ENCODE measurements around the gene ELK3. TPM values are rescaled to one million over a fixed set of nuclear protein-coding genes. Genes with fewer than 3 reads are reported as not detected.

ELK3 gene
- total RNA-seq, 1 experiment from 2014 or later, result 0.45 TPM

GRCh38 chr12:96261557-96261956 is 67.4 kb downstream of the ELK3 start:
- no peaks in the 10 kb centered on the region for H3K36me3 Mint-ChIP-seq (ENCODE audit: insufficient read depth, unreplicated experiment)
- no peaks in the 10 kb centered on the region for H3K27me3 Mint-ChIP-seq (ENCODE audit: insufficient read depth, unreplicated experiment)
- H3K9me3 Mint-ChIP-seq (ENCODE audit: unreplicated experiment), result no peaks in the 10 kb centered on the region
- CTCF ChIA-PET, result no interaction called here
- DNase-seq, result no peak
- H3K9me3 ChIP-seq, result no peaks in the 10 kb centered on the region
- no TSS peak for BruUV-seq (replicated peaks)
- intact Hi-C loops (cut with micrococcal nuclease; ENCODE audit: unreplicated experiment), result no loop called here
- 0 out of 2 replicates have a peak, but pooled peaks cover 4% of the 10 kb centered on the region for H3K4me1 ChIP-seq
- no peak overlapping the region for H3K27ac Mint-ChIP-seq (ENCODE audit: unreplicated experiment)
- POLR2A ChIA-PET, result no interaction called here
- no peaks in the 10 kb centered on the region for H3K27me3 ChIP-seq (replicated peaks; ENCODE audit: control insufficient read depth, insufficient read depth, low read length)
- H3K36me3 ChIP-seq (ENCODE audit: control insufficient read depth, insufficient read depth, low read length), result no peaks in the 10 kb centered on the region
- no peak for TF ChIP-seq CTCF (IDR thresholded peaks at IDR 0.05; ENCODE audit: insufficient read depth in 1 of 2, low read depth in 1 of 2, low read length in 1 of 2, severe bottlenecking in 1 of 2, unreplicated experiment in 1 of 2)
- H3K4me1 Mint-ChIP-seq (ENCODE audit: low read depth, unreplicated experiment), result peaks cover 11% of the 10 kb centered on the region
- H3K4me3 ChIP-seq (ENCODE audit: low read depth, low read length), result no peak overlapping the region
- no peak overlapping the region for H3K4me3 Mint-ChIP-seq (ENCODE audit: unreplicated experiment)

GRCh38 chr12:96263449-96263902 is 69.3 kb downstream of the ELK3 start:
- H3K36me3 ChIP-seq (ENCODE audit: control insufficient read depth, insufficient read depth, low read length), result no peaks in the 10 kb centered on the region
- H3K4me3 ChIP-seq (ENCODE audit: low read depth, low read length), result no peak overlapping the region
- intact Hi-C loops (cut with micrococcal nuclease; ENCODE audit: unreplicated experiment), result no loop called here
- Mint-ChIP-seq H3K4me1 (ENCODE audit: low read depth, unreplicated experiment) (peaks cover 11% of the 10 kb centered on the region), H3K36me3 (ENCODE audit: insufficient read depth, unreplicated experiment) (no peaks in the 10 kb centered on the region), H3K27me3 (ENCODE audit: insufficient read depth, unreplicated experiment) (no peaks in the 10 kb centered on the region), H3K4me3 (ENCODE audit: unreplicated experiment) (no peak overlapping the region), H3K9me3 (ENCODE audit: unreplicated experiment) (no peaks in the 10 kb centered on the region), H3K27ac (ENCODE audit: unreplicated experiment) (no peak overlapping the region)
- 0 out of 2 replicates have a peak, but pooled peaks cover 4% of the 10 kb centered on the region for H3K4me1 ChIP-seq
- ChIA-PET POLR2A (no interaction called here), CTCF (no interaction called here)
- no peaks in the 10 kb centered on the region for H3K9me3 ChIP-seq
- TF ChIP-seq CTCF (IDR thresholded peaks at IDR 0.05; ENCODE audit: insufficient read depth in 1 of 2, low read depth in 1 of 2, low read length in 1 of 2, severe bottlenecking in 1 of 2, unreplicated experiment in 1 of 2), result no peak
- no peak for DNase-seq
- no TSS peak for BruUV-seq (replicated peaks)
- H3K27me3 ChIP-seq (replicated peaks; ENCODE audit: control insufficient read depth, insufficient read depth, low read length), result no peaks in the 10 kb centered on the region

- Histone ChIP-seq H3K4me1 (0 out of 2 replicates have a peak, but pooled peaks cover 4% of the 10 kb centered on the region), H3K36me3 (ENCODE audit: control insufficient read depth, insufficient read depth, low read length) (no peaks in the 10 kb centered on the region), H3K4me3 (ENCODE audit: low read depth, low read length) (no peak overlapping the region), H3K27me3 (replicated peaks; ENCODE audit: control insufficient read depth, insufficient read depth, low read length) (no peaks in the 10 kb centered on the region), H3K9me3 (no peaks in the 10 kb centered on the region)
- no peak for DNase-seq
- ChIA-PET CTCF (no interaction called here), POLR2A (no interaction called here)
- H3K27ac Mint-ChIP-seq (ENCODE audit: unreplicated experiment), result no peak overlapping the region
- intact Hi-C loops (cut with micrococcal nuclease; ENCODE audit: unreplicated experiment), result no loop called here
- no peaks in the 10 kb centered on the region for H3K27me3 Mint-ChIP-seq (ENCODE audit: insufficient read depth, unreplicated experiment)
- no TSS peak for BruUV-seq (replicated peaks)
- no peaks in the 10 kb centered on the region for H3K36me3 Mint-ChIP-seq (ENCODE audit: insufficient read depth, unreplicated experiment)
- no peaks in the 10 kb centered on the region for H3K9me3 Mint-ChIP-seq (ENCODE audit: unreplicated experiment)
- H3K4me1 Mint-ChIP-seq (ENCODE audit: low read depth, unreplicated experiment), result peaks cover 11% of the 10 kb centered on the region
- no peak overlapping the region for H3K4me3 Mint-ChIP-seq (ENCODE audit: unreplicated experiment)
- no peak for TF ChIP-seq CTCF (IDR thresholded peaks at IDR 0.05; ENCODE audit: insufficient read depth in 1 of 2, low read depth in 1 of 2, low read length in 1 of 2, severe bottlenecking in 1 of 2, unreplicated experiment in 1 of 2)
Observed at GRCh38 chr12:96265400-96265799, 71.2 kb downstream of the ELK3 start.

All from Caco-2 (cell line).